Brain microvascular endothelial cell (primary cell): ENCODE data around the gene IL2RA.
A peak's percentile ranks its signal among the peaks of the same experiment; 100 is the strongest.

Source experiments
- DNase-seq: peaks from one replicate; pipeline ENCODE4 v3.0.0-alpha.2; 2020
- H3K27ac ChIP-seq: fragments of 250-450 bp; sonication (Bioruptor Pico); 2 replicates; pipeline ENCODE4 v1.5.1; 2020; ENCODE audit warnings: mild to moderate bottlenecking, moderate library complexity
- H3K27me3 ChIP-seq: fragments of 250-450 bp; sonication (Bioruptor Pico); replicated peaks from 2 replicates; pipeline ENCODE4 v1.5.1; 2020; ENCODE audit warnings: mild to moderate bottlenecking
- H3K36me3 ChIP-seq: fragments of 250-450 bp; sonication (Bioruptor Pico); replicated peaks from 2 replicates; pipeline ENCODE4 v1.5.1; 2020; ENCODE audit warnings: mild to moderate bottlenecking
- H3K4me3 ChIP-seq: 2 replicates; pipeline ENCODE4 v1.5.1; 2011; ENCODE audit warnings: low read depth, mild to moderate bottlenecking, control low read depth, low read length, moderate library complexity
- in situ Hi-C: cut with HindIII; loops from 2 replicates; pipeline ENCODE4 v1.10.0; 2017; ENCODE audit warnings: low sequenced_read_pairs, low pct_ligation_motif_present
- TF ChIP-seq, protein P1 (sequence below): IDR thresholded peaks from 2 replicates; pipeline ENCODE4 v1.5.1; 2011; ENCODE audit warnings: low read depth, mild to moderate bottlenecking, moderate library complexity, low read length, control low read depth, inconsistent platforms; ENCODE audit errors: missing control alignments

The IL2RA gene

DNA sequence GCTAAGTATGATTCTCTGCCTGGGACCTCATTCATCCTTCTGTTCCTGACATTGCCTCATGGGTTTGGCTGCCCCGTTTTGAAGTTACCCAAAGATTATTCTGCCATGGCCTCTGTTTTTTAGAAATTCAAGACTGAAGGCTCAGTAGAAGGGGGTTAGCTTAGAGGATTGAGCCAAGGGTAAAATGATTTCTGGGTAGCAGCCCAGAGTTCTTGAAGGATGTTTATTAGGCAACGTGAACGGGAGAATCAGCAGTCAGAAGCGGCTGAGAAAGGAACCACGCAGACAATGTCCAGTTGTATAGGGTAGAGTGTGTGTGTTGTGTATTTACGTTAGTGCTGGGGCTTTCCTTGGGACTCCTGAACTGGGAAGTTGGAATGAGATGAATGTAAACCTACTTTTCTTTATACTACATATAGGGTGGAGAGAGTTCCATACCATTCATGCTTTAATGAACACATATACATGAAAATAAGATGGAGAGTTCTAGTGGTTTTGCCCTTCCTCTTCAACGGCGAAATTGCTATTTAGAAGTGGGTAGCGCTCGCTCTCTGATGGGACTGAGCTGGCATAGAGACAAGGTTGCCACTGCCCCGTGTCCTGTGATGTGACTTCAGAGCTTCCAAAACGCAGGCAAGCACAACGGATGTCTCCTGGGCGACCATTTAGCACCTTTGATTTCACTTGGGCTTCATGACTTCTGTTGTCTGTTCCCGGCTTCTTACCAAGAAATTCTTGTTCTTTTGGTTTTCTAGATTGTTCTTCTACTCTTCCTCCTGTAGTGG lies 49.9 kb downstream of the IL2RA start:
- in situ Hi-C loops: no loop called here
- no peak overlapping the region for H3K4me3 ChIP-seq
- no peak for DNase-seq
- H3K27me3 ChIP-seq: no peaks in the 10 kb centered on the region
- no peak overlapping the region for H3K27ac ChIP-seq
- no peaks in the 10 kb centered on the region for H3K36me3 ChIP-seq
- TF ChIP-seq, protein P1, sequence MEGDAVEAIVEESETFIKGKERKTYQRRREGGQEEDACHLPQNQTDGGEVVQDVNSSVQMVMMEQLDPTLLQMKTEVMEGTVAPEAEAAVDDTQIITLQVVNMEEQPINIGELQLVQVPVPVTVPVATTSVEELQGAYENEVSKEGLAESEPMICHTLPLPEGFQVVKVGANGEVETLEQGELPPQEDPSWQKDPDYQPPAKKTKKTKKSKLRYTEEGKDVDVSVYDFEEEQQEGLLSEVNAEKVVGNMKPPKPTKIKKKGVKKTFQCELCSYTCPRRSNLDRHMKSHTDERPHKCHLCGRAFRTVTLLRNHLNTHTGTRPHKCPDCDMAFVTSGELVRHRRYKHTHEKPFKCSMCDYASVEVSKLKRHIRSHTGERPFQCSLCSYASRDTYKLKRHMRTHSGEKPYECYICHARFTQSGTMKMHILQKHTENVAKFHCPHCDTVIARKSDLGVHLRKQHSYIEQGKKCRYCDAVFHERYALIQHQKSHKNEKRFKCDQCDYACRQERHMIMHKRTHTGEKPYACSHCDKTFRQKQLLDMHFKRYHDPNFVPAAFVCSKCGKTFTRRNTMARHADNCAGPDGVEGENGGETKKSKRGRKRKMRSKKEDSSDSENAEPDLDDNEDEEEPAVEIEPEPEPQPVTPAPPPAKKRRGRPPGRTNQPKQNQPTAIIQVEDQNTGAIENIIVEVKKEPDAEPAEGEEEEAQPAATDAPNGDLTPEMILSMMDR: no peak

DNA sequence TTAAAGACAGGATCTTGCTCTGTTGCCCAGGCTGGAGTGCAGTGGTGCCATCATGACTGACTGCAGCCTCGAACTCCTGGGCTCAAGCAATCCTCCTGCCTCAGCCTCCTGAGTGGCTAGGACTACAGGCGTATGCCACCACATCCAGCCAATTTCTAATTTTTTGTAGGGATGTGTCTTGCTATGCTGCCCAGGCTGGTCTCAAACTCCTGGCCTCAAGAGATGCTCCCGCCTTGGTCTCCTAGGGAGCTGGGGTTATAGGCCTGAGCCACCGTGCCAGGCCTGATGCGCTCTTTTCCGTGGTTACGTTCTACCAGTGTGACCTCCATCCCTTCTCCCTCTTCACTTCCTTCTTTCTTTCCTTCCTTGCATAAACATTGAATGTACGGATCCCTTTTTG lies 50.6 kb downstream of the IL2RA start:
- Histone ChIP-seq H3K27ac (no peak overlapping the region), H3K36me3 (no peaks in the 10 kb centered on the region), H3K4me3 (no peak overlapping the region), H3K27me3 (no peaks in the 10 kb centered on the region)
- DNase-seq: no peak
- TF ChIP-seq, protein P1: no peak
- in situ Hi-C loops: no loop called here

DNA sequence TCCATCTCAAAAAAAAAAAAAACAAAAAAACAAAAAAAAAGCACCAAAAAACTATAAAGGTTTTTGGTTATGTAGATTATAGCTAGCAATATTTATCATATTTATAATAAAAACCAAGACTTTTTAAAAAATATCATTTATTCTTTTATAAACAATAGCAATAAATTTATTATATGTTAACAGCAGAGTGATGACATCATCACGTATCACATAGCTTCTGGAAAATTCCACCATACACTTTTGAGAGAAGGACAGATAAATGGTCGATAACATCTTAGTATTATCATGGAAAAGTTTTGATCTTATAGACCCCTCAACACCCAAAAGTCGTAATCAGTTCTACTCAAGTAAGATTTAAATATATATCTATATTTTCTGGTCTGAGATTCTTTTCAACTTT lies 51.6 kb downstream of the IL2RA start:
- Histone ChIP-seq H3K27ac (no peak overlapping the region), H3K4me3 (no peak overlapping the region), H3K36me3 (no peaks in the 10 kb centered on the region), H3K27me3 (no peaks in the 10 kb centered on the region)
- TF ChIP-seq, protein P1: no peak
- DNase-seq: no peak
- in situ Hi-C loops: no loop called here

DNA sequence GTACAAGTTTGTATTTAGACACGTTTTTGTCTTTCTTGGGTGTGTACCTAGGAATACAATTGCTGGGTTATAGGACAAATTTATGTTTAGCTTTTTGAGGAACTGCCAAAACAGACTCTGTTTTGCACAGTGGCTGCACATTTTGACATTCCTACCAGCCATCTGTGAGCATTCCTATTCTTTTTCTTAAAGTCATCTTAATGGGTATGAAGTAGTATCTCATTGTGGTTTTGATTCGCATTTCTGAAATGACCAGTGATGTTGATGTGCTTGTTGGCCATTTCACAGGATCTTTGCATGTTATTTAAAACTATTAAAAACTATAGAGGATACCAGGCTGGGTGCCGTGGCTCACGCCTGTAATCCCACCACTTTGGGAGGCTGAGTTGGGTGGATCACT lies 52.2 kb downstream of the IL2RA start:
- TF ChIP-seq, protein P1: no peak
- in situ Hi-C loops: no loop called here
- Histone ChIP-seq H3K4me3 (no peak overlapping the region), H3K27ac (no peak overlapping the region), H3K27me3 (no peaks in the 10 kb centered on the region), H3K36me3 (no peaks in the 10 kb centered on the region)
- DNase-seq: no peak

DNA sequence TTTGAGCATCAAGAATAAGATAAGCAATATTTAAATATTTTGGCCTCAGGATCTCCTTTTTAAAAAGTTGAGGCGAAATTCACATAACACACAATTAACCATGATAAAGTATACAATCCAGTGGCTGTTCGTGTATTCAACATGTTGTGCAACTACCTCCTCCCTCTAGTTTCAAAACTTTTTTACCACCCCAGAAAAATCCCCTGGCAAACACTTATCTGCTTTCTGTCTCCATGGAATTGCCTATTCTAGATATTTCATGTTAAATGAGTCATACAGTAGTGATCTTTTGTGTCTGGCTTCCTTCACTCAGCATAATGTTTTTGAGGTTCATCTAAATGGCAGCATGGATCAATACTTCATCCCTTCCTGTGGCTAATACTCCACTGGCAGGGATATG lies 53.0 kb downstream of the IL2RA start:
- Histone ChIP-seq H3K27ac (no peak overlapping the region), H3K4me3 (no peak overlapping the region), H3K27me3 (no peaks in the 10 kb centered on the region), H3K36me3 (no peaks in the 10 kb centered on the region)
- DNase-seq: peak; percentile 50
- in situ Hi-C loops: no loop called here
- TF ChIP-seq, protein P1: no peak

DNA sequence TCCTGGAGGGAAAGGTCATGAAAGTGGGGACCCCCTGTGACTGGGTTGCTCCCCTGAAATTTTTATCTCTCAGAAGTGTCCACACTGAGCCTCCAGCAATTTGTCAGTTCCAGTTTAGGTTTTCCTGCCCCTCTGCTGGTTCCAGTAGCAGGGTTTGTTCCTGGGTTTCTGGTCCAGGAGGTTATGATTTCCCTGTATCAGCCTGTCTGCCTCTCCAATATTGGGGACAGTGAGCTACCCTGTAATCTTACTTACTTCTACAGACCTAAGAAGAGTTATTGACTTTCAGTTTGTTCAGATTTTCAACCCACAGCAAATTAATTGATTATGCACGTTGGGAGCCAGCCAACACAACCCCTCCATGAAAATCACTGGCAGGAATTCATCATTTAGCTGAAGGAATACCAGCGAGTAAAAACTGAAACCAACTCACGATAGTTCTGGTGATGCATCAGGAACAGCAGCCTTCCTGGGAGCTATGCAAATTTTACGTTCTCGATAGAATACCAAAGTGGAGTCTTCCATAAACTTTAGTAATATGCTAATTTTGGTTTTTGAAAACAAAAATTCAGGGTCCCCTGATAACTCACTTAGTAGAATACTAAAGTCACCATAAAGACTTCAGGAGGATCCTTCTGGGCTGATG lies 53.5 kb downstream of the IL2RA start:
- H3K27ac ChIP-seq: no peak overlapping the region
- no peaks in the 10 kb centered on the region for H3K27me3 ChIP-seq
- no peak for DNase-seq
- in situ Hi-C loops: no loop called here
- TF ChIP-seq, protein P1: no peak
- no peaks in the 10 kb centered on the region for H3K36me3 ChIP-seq
- no peak overlapping the region for H3K4me3 ChIP-seq
